K562 (cell line): Measurements from ENCODE around the gene SRSF9. TPM values are rescaled to one million over a fixed set of nuclear protein-coding genes. Genes with fewer than 3 reads are reported as not detected.

Experiments
- ATAC-seq: fragments of 200-7000 bp; cut with Tn5 transposase; 3 replicates; pipeline ENCODE4 v1.9.1; 2020; ENCODE audit warnings: moderate library complexity
- BruUV-seq: library from RNA; stranded (reverse); fragments of 400-500 nt; replicated peaks from 2 replicates; lab custom pipeline; 2021; lab: Mats Ljungman, UMichigan
- CTCF ChIA-PET: fragments of 300-600 bp; formaldehyde crosslinking; extraction: SDS; loops from one replicate; lab custom pipeline; 2021; ENCODE audit warnings: low intra/inter-chr PET ratio; lab: Yijun Ruan, JAX
- POLR2A ChIA-PET: fragments of 300-600, 350-650 bp; sonication (Branson Sonifier 250); formaldehyde crosslinking; extraction: SDS; loops from one replicate; lab custom pipeline; 2021; ENCODE audit warnings: antibody characterized with exemption, inconsistent platforms; lab: Yijun Ruan, JAX
- DNase-seq, 4 experiments: peaks; one replicate each; pipeline versions ENCODE4 v3.0.0 to v3.0.0-alpha.2; 2011 to 2018; ENCODE audit warnings: low spot score in 3 of 4, mixed read lengths in 3 of 4; ENCODE audit errors: extremely low read depth in 1 of 4
- FAIRE-seq: peaks from 2 replicates; lab custom pipeline; 2011; peaks lifted over from hg19 to GRCh38; lab: Jason Lieb, UNC
- H2AFZ ChIP-seq: 2 replicates; pipeline ENCODE4 v1.6.0; 2011; ENCODE audit warnings: low read depth, low read length, control low read depth, inconsistent platforms
- H3K27ac ChIP-seq: fragments of 200-600 bp; 3 replicates; pipeline ENCODE4 v1.8.0; 2011; ENCODE audit warnings: low read depth, mild to moderate bottlenecking, control low read depth, inconsistent platforms, low read length, moderate library complexity, mixed read lengths; ENCODE audit errors: extremely low read depth
- H3K27me3 ChIP-seq, 2 experiments: fragments of 300-600 bp in 1 of 2; 2 replicates in 1 of 2; 3 replicates in 1 of 2; pipeline versions ENCODE4 v1.6.0 to v1.8.0; 2011; ENCODE audit warnings: inconsistent platforms in 2 of 2, low read length in 2 of 2, mild to moderate bottlenecking in 1 of 2, mixed read lengths in 1 of 2, moderate library complexity in 1 of 2; ENCODE audit not compliant: control insufficient read depth in 2 of 2, insufficient read depth in 2 of 2
- H3K36me3 ChIP-seq: fragments of 300-600 bp; 3 replicates; pipeline ENCODE4 v1.8.0; 2011; ENCODE audit warnings: mild to moderate bottlenecking, low read length, inconsistent platforms; ENCODE audit not compliant: control insufficient read depth, insufficient read depth
- H3K4me1 ChIP-seq, 2 experiments: fragments of 200-600 bp in 1 of 2; replicated peaks in 1 of 2; 2 replicates in 1 of 2; 3 replicates in 1 of 2; pipeline versions ENCODE4 v1.5.1 to v1.8.0; 2011; ENCODE audit warnings: inconsistent platforms in 2 of 2, low read length in 2 of 2, mild to moderate bottlenecking in 1 of 2, mixed read lengths in 1 of 2, moderate library complexity in 1 of 2; ENCODE audit not compliant: control insufficient read depth in 2 of 2, insufficient read depth in 2 of 2
- H3K4me2 ChIP-seq: 2 replicates; pipeline ENCODE4 v1.6.1; 2011; ENCODE audit warnings: low read length, control low read depth, inconsistent platforms, mixed read lengths; ENCODE audit not compliant: insufficient read depth
- H3K4me3 ChIP-seq: fragments of 200-600 bp; sonication (generic), shearing (Covaris generic); 2 replicates; pipeline ENCODE4 v1.5.1; 2016; ENCODE audit warnings: control low read depth, inconsistent platforms
- H3K79me2 ChIP-seq: fragments of 200-600 bp; 3 replicates; pipeline ENCODE4 v1.8.0; 2011; ENCODE audit warnings: low read length, inconsistent platforms; ENCODE audit not compliant: control insufficient read depth, insufficient read depth
- H3K9ac ChIP-seq, 2 experiments: 2 replicates each; pipeline versions ENCODE4 v1.6.0 to v1.6.1; 2011; ENCODE audit warnings: low read depth in 2 of 2, low read length in 2 of 2, control low read depth in 1 of 2, inconsistent platforms in 1 of 2, mild to moderate bottlenecking in 1 of 2, mixed read lengths in 1 of 2; ENCODE audit not compliant: insufficient read depth in 1 of 2
- H3K9me1 ChIP-seq: one replicate; pipeline ENCODE4 v1.6.0; 2011; ENCODE audit warnings: inconsistent platforms, mild to moderate bottlenecking, low read length, moderate library complexity; ENCODE audit not compliant: control insufficient read depth, insufficient read depth
- H3K9me3 ChIP-seq: replicated peaks from 2 replicates; pipeline ENCODE4 v1.5.1; 2011; ENCODE audit warnings: low read depth, low read length, inconsistent platforms; ENCODE audit not compliant: control insufficient read depth, insufficient read depth
- H4K20me1 ChIP-seq: replicated peaks from 2 replicates; pipeline ENCODE4 v1.6.1; 2011; ENCODE audit warnings: low read length, inconsistent platforms, mixed read lengths; ENCODE audit not compliant: control insufficient read depth, insufficient read depth
- CBFB ChIP-seq: sonication (generic); formaldehyde crosslinking; IDR thresholded peaks from 2 replicates; pipeline ENCODE4 v1.4.0; 2020; ENCODE audit warnings: mild to moderate bottlenecking, missing genetic modification reagents
- CBX1 ChIP-seq: sonication (generic); IDR thresholded peaks from 2 replicates; pipeline ENCODE4 v1.6.1; 2016; ENCODE audit warnings: antibody characterized with exemption, low read depth, mild to moderate bottlenecking
- ELF1 ChIP-seq: fragments of 200-800 bp; sonication (Bioruptor generic); IDR thresholded peaks from 2 replicates; pipeline ENCODE4 v1.6.1; 2016; ENCODE audit warnings: missing genetic modification characterization, missing compliant biosample characterization
- HNRNPUL1 ChIP-seq: fragments of 200-400 bp; formaldehyde crosslinking; IDR thresholded peaks from 2 replicates; pipeline ENCODE4 v1.6.1; 2017; ENCODE audit warnings: low read length
- MTF1 ChIP-seq: fragments of 250-450 bp; sonication (Bioruptor Pico); IDR thresholded peaks from 2 replicates; pipeline ENCODE4 v1.9.0; 2021; ENCODE audit warnings: moderate library complexity, mild to moderate bottlenecking, inconsistent platforms, borderline replicate concordance
- NEUROD1 ChIP-seq: fragments of 150-350 bp; IDR thresholded peaks from 2 replicates; pipeline ENCODE4 v1.6.1; 2014; ENCODE audit warnings: borderline replicate concordance, low read length, low read depth; ENCODE audit not compliant: partially characterized antibody
- RFX5 ChIP-seq: IDR thresholded peaks from 2 replicates; pipeline ENCODE4 v1.6.1; 2011; ENCODE audit warnings: low read depth, mild to moderate bottlenecking, improper control_type of control experiment, low read length
- SAFB ChIP-seq: fragments of 200-400 bp; formaldehyde crosslinking; IDR thresholded peaks from 2 replicates; pipeline ENCODE4 v1.6.1; 2017; ENCODE audit warnings: low read depth, low read length, borderline replicate concordance
- SAP30 ChIP-seq: fragments of 200-600 bp; sonication (generic); IDR thresholded peaks from 2 replicates; pipeline ENCODE4 v1.6.1; 2012; ENCODE audit warnings: borderline replicate concordance, low read depth, mild to moderate bottlenecking, moderate library complexity, low read length, control low read depth, inconsistent platforms; ENCODE audit not compliant: insufficient read depth, poor library complexity, severe bottlenecking
- SIN3A ChIP-seq, 2 experiments: fragments of 150-350 bp in 1 of 2; IDR thresholded peaks; 2 replicates each; pipeline ENCODE4 v1.6.1; 2011 to 2016; ENCODE audit warnings: borderline replicate concordance in 2 of 2, low read depth in 2 of 2, low read length in 2 of 2, mild to moderate bottlenecking in 2 of 2, moderate library complexity in 2 of 2; ENCODE audit not compliant: control insufficient read depth in 1 of 2
- U2AF2 ChIP-seq: fragments of 200-400 bp; formaldehyde crosslinking; optimal IDR thresholded peaks from 2 replicates; pipeline ENCODE3; 2017; ENCODE audit warnings: low read depth, mild to moderate bottlenecking, low read length
- ZBTB7A ChIP-seq: IDR thresholded peaks from 2 replicates; pipeline ENCODE4 v1.6.1; 2011; ENCODE audit warnings: low read depth, mild to moderate bottlenecking, low read length, moderate library complexity, borderline replicate concordance; ENCODE audit not compliant: control insufficient read depth
- ZNF174 ChIP-seq: fragments of 250-450 bp; sonication (Bioruptor Pico); IDR thresholded peaks from 2 replicates; pipeline ENCODE4 v1.4.0; 2020; ENCODE audit warnings: mild to moderate bottlenecking
- ZNF583 ChIP-seq: fragments of 250-450 bp; sonication (Bioruptor Pico); IDR thresholded peaks from 2 replicates; pipeline ENCODE4 v1.4.0; 2020
- ZZZ3 ChIP-seq: fragments of 450-650 bp; IDR thresholded peaks from 2 replicates; pipeline ENCODE4 v1.6.1; 2016; ENCODE audit warnings: antibody characterized with exemption, mild to moderate bottlenecking, moderate library complexity
- WGBS: fragments of 100-300 bp; shearing (Covaris generic); methylation state at CpG from one replicate; pipeline ENCODE4 v1.1.6; 2016; ENCODE audit warnings: low coverage, mixed read lengths; ENCODE audit not compliant: insufficient coverage; ENCODE audit errors: missing lambda C conversion rate; 5-methylcytosine and 5-hydroxymethylcytosine counted together
- in situ Hi-C: fragments of 300-500 bp; cut with MboI; formaldehyde crosslinking; loops from 4 replicates; pipeline ENCODE4 v1.15.0; 2018; ENCODE audit warnings: inconsistent platforms, mixed read lengths
- intact Hi-C: fragments of 100-400 bp; cut with micrococcal nuclease; formaldehyde crosslinking; loops from 2 replicates; pipeline ENCODE4 v1.14.2; 2022
- polyA plus RNA-seq, 8 experiments: library from polyadenylated mRNA; depleted of rRNA in 4 of 8; stranded (reverse) in 5 of 8; unstranded in 3 of 8; fragments of >200 nt; fragmentation: Nextera tagmentation in 2 of 8; fragmentation: Illumina TruSeq in 1 of 8; extraction: Ambion mirVana in 2 of 8; extraction: Trizol in 1 of 8; gene quantifications; 2 replicates each; pipeline versions ENCODE4 v1.2.1 to v1.2.3, GENCODE V29; 2011 to 2014; ENCODE audit warnings: inconsistent platforms in 1 of 8, missing spikeins in 1 of 8
- total RNA-seq, 7 experiments: library from RNA; depleted of rRNA in 6 of 7; stranded (reverse); fragments of >200 nt in 6 of 7; fragmentation: Illumina TruSeq in 2 of 7; extraction: Trizol in 2 of 7; gene quantifications; 2 replicates each; pipeline versions ENCODE4 v1.2.1 to v1.2.3, GENCODE V29; 2011 to 2021; ENCODE audit warnings: low replicate concordance in 1 of 7
- TF ChIP-seq, protein P1 (sequence below): sonication (generic); formaldehyde crosslinking; IDR thresholded peaks from 2 replicates; pipeline ENCODE4 v1.8.1; 2023; ENCODE audit warnings: mild to moderate bottlenecking, missing genetic modification reagents
- TF ChIP-seq, protein P2 (sequence below): IDR thresholded peaks from 3 replicates; pipeline ENCODE4 v1.6.1; 2011; ENCODE audit warnings: borderline replicate concordance, mild to moderate bottlenecking; ENCODE audit not compliant: insufficient read length, insufficient read depth

SRSF9 gene
- total and polyA plus RNA-seq, 9 of the 15 experiments (the other 6 are each of a cell fraction or from before 2014, with no cell fraction given): 40.3 to 291 (median 230) TPM

- BruUV-seq: no TSS peak
- intact Hi-C loops (loop anchor here (1.0 to 2.0 kb wide), 3 partner anchors 27 to 57 kb away; partner anchors contain the start of gene SRSF9), in situ Hi-C loops (no loop called here)
- Histone ChIP-seq H3K9me1 (no peaks in the 10 kb centered on the region), H3K27me3 (no peaks in the 10 kb centered on the region), H2AFZ (peak within 1 kb of the TSS; percentile 85), H3K36me3 (peaks cover 34% of the 10 kb centered on the region; the same call in 2 of the 3 replicates), H3K4me1 (peaks cover 2 to 15% of the 10 kb centered on the region in 2 experiments; a peak in 3 of 5 replicates), H3K4me3 (peak within 1 kb of the TSS; percentile 97), H3K79me2 (peaks cover 43% of the 10 kb centered on the region), H3K9me3 (0 out of 2 replicates have a peak, but pooled peaks cover 2% of the 10 kb centered on the region), H3K9ac (peak within 1 kb of the TSS; percentile 77 to 93), H3K27ac (peak within 1 kb of the TSS; percentile 86), H3K4me2 (peak within 1 kb of the TSS; percentile 96), H4K20me1 (peaks cover 12% of the 10 kb centered on the region; the same call in 1 of the 2 replicates)
- POLR2A ChIA-PET: interaction anchor here (0.6 to 2.3 kb wide), 22 partner anchors 8 to 295 kb away, joined by 3 to 14 read pairs (median 4); partner anchors contain the start of genes COQ5, RNU4-2 and RPLP0
- 1% methylated on average over 41 of the region's 53 CpGs for WGBS
- ATAC-seq: peak; percentile 98
- peak; percentile 97 for FAIRE-seq
- peak; percentile 94 to 98 (median 96) for DNase-seq
- CTCF ChIA-PET: interaction anchor here (0.6 to 0.7 kb wide), 2 partner anchors 15 to 138 kb away, joined by 3 to 4 read pairs; no protein-coding TSS in a partner anchor
- TF ChIP-seq RFX5 (no peak), NEUROD1 (peak; percentile 88), CBFB (CRISPR knock-in tag) (no peak), SAFB (0 out of 2 replicates have a peak, but pooled peaks have one; percentile 31), CBX1 (0 out of 2 replicates have a peak, but pooled peaks have one; percentile 45), SAP30 (peak; percentile 93), ZZZ3 (no peak), U2AF2 (no peak), HNRNPUL1 (no peak), ZNF174 (CRISPR knock-in tag) (no peak), ELF1 (tag) (no peak), ZNF583 (CRISPR knock-in tag) (no peak), MTF1 (CRISPR knock-in tag) (no peak), SIN3A (IDR thresholded peaks at IDR 0.05; ENCODE audit: borderline replicate concordance in 2 of 2, control insufficient read depth in 1 of 2, low read depth in 2 of 2, low read length in 2 of 2) (peak; percentile 98 to 99), ZBTB7A (peak; percentile 75; the same call in 1 of the 2 replicates)
- TF ChIP-seq, protein P1, sequence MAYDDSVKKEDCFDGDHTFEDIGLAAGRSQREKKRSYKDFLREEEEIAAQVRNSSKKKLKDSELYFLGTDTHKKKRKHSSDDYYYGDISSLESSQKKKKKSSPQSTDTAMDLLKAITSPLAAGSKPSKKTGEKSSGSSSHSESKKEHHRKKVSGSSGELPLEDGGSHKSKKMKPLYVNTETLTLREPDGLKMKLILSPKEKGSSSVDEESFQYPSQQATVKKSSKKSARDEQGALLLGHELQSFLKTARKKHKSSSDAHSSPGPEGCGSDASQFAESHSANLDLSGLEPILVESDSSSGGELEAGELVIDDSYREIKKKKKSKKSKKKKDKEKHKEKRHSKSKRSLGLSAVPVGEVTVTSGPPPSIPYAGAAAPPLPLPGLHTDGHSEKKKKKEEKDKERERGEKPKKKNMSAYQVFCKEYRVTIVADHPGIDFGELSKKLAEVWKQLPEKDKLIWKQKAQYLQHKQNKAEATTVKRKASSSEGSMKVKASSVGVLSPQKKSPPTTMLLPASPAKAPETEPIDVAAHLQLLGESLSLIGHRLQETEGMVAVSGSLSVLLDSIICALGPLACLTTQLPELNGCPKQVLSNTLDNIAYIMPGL (CRISPR knock-in tag): no peak
- TF ChIP-seq, protein P2, sequence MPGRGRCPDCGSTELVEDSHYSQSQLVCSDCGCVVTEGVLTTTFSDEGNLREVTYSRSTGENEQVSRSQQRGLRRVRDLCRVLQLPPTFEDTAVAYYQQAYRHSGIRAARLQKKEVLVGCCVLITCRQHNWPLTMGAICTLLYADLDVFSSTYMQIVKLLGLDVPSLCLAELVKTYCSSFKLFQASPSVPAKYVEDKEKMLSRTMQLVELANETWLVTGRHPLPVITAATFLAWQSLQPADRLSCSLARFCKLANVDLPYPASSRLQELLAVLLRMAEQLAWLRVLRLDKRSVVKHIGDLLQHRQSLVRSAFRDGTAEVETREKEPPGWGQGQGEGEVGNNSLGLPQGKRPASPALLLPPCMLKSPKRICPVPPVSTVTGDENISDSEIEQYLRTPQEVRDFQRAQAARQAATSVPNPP: no peak
Observed at GRCh38 chr12:120495731-120496412, 26.3 kb upstream of the SRSF9 start, which contains the start of gene DYNLL1. Gene DYNLL1, plus strand, starts transcription at chr12:120496113. Its CDS starts 309 bp downstream, at chr12:120496422.
